NCI-H460 (cell line): ENCODE results near the gene VAMP4. TPM values are rescaled to one million over a fixed set of nuclear protein-coding genes. Genes with fewer than 3 reads are reported as not detected.

Source experiments
- DNase-seq: peaks from one replicate; pipeline ENCODE4 v3.0.0-alpha.2; 2016; ENCODE audit warnings: low read depth; ENCODE audit errors: extremely low read depth
- polyA plus RNA-seq: library from polyadenylated mRNA; depleted of rRNA; stranded (reverse); fragments of >200 nt; gene quantifications from 2 replicates; pipeline ENCODE4 v1.2.3, GENCODE V29; 2014; cell fraction: nucleus; rRNA removed
- total RNA-seq: library from RNA; depleted of rRNA; stranded (reverse); fragments of >200 nt; shearing (Covaris generic); gene quantifications from 2 replicates; pipeline ENCODE4 v1.2.3, GENCODE V29; 2014; rRNA removed

Gene VAMP4
- 8.5 and 10.0 TPM in 2 replicates for total RNA-seq
- 11.5 and 12.6 TPM in 2 replicates for polyA plus RNA-seq

GRCh38 chr1:171741872-171742576 lies at the start of gene VAMP4:
VAMP4 (minus strand) TSS chr1:171742065; CDS start chr1:171738414, 3,651 bp downstream.
- peak; percentile 76 for DNase-seq

GRCh38 chr1:171790318-171790717 lies 48.5 kb upstream of the VAMP4 start:
- no peak for DNase-seq

GRCh38 chr1:171788696-171789095 lies 46.8 kb upstream of the VAMP4 start:
- no peak for DNase-seq

GRCh38 chr1:171787686-171788480 lies 46.0 kb upstream of the VAMP4 start:
- DNase-seq = no peak

GRCh38 chr1:171786534-171786933 lies 44.7 kb upstream of the VAMP4 start:
- DNase-seq = no peak

- no peak for DNase-seq
Measured at GRCh38 chr1:171785766-171786165, 43.9 kb upstream of the VAMP4 start.

- DNase-seq = no peak
Measured at GRCh38 chr1:171784784-171785183, 42.9 kb upstream of the VAMP4 start.

- no peak for DNase-seq
Measured at GRCh38 chr1:171783816-171784530, 42.1 kb upstream of the VAMP4 start.

GRCh38 chr1:171781176-171781875 lies 39.5 kb upstream of the VAMP4 start, which contains the start of gene METTL13:
METTL13 (plus strand) TSS chr1:171781660; CDS start chr1:171781968, 308 bp downstream.
- DNase-seq = peak; percentile 99

GRCh38 chr1:171780583-171781175 lies 38.8 kb upstream of the VAMP4 start:
- DNase-seq = no peak

GRCh38 chr1:171772312-171772711 lies 30.4 kb upstream of the VAMP4 start:
- DNase-seq = no peak

GRCh38 chr1:171769754-171770153 lies 27.9 kb upstream of the VAMP4 start:
- no peak for DNase-seq

- DNase-seq = no peak
Measured at GRCh38 chr1:171769171-171769570, 27.3 kb upstream of the VAMP4 start.

GRCh38 chr1:171763764-171764163 lies 21.9 kb upstream of the VAMP4 start:
- DNase-seq = no peak

- no peak for DNase-seq
Measured at GRCh38 chr1:171762143-171762563, 20.3 kb upstream of the VAMP4 start.

GRCh38 chr1:171758011-171758410 lies 16.1 kb upstream of the VAMP4 start:
- DNase-seq = no peak

- DNase-seq = no peak
Measured at GRCh38 chr1:171756856-171757255, 15.0 kb upstream of the VAMP4 start.

GRCh38 chr1:171754971-171755370 lies 13.1 kb upstream of the VAMP4 start:
- no peak for DNase-seq

- DNase-seq = no peak
Measured at GRCh38 chr1:171754353-171754705, 12.5 kb upstream of the VAMP4 start.

- no peak for DNase-seq
Measured at GRCh38 chr1:171753685-171754352, 12.0 kb upstream of the VAMP4 start.
